ENCODE measurements around the gene DCDC2C.

Gene DCDC2C

DNA sequence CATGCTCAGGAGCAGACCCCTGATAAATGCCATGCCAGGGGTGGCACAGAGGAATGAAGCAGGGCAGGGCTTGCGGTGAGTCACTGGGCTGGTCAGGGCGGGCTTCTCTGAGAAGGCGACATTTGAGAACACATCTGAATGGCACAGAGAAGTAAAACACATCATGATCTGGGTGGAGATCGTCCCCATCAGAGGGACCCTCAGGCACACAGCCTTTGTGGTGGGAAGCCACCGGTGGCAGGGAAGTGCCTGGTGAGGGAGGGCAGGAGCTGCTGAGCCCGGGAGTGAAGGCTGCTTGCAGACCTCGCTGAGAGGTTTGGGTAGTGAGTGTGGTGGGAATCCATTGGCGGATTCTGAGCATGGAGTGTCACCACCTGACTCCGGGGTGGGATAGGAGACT is 44.5 kb downstream of the DCDC2C start:
- no peak for DNase-seq

DNA sequence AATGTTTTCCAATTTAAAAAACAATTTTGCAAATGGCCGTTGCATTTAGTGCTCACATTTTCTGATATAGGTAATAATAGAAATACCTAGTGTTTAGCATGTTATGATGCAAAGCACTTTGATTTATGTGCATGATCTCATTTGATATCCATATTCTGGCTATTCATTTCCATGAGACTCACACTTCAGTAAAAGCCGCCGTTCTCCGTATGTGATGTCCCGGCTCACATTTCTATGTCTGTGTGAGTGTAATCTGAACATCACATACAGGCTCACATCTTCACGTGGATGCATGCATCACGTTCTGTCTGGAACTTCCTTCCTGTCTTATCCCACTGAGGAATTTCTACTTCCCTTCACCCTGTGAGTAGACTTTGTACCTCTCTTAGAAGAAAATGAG is 45.8 kb downstream of the DCDC2C start:
- DNase-seq: no peak

DNA sequence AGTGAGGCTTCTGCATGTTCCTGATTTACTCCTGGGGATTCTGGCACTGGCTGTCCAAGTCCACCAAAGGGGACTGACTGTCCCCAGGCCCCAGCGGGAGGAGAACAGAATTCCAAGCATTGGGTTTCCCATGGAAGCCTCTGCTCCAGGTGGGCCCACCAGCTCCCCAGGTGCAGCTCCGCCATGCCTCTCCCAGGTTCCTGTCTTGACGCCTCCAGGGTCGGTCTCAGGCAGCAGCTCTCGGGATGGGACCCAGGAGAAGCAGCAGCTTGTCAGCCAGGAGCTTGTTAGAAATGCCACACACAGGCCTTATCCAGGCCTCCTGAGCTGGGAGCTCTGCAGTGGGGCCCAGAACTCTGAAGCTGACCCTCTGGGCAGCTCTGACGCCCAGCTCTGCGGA is 47.9 kb downstream of the DCDC2C start:
- no peak for DNase-seq

DNA sequence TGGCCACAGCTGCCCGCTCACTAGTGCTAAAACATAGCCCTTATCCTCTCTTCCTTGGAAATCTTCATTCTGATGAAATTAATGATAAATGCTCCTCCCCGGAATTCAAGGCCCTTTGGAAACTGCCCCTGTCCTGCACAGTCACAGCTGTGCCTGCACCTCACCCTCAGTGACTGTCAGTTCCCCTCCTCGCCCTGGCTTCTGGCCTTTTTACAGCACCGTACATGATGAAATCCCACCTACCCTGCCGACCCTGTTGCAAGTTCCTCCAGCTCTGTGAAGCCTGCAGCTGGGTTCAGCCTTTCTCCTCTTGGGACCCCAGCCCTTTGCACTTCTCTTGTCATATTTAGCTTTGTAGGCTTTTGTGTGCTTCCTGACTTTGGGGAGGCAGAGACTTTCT is 48.4 kb downstream of the DCDC2C start:
- no peak for DNase-seq

DNA sequence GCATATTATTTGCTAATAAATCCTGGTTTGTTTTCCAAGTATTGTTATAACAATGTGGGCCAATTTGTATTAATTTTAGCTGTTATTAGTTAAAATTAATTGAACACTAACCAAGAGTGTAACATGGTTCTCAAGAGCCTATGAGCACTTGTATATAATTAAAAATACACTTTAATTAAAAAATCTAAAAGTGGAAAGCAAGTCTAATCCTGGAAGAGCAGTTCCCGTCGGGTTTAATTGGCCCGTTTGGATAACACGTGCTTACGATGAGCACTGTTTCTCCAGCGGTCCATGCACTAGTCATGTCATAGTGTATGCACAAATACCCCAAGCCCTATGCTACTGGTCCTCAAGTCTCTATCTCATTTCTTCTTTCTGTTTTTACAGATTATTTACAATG is 49.0 kb downstream of the DCDC2C start:
- no peak for DNase-seq

DNA sequence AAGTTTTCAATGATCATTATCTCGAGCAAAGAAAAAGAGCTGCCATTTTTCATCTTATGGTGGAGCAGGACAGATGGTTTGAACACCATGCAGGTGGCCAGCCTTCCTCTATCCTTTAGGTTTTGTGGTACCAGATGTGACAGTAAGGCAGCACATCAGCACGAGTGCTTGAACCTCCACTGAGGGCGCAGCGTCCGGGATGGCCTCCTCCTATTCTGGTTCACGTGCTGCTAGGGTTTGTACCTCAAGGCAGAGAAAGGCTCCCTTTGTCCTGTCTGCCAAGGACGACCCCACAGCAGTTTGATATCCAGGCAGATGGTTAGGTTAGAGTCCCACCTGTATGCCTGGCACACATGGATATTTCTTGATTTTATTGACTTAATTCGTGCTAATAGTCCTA is 50.2 kb downstream of the DCDC2C start:
- DNase-seq: no peak

DNA sequence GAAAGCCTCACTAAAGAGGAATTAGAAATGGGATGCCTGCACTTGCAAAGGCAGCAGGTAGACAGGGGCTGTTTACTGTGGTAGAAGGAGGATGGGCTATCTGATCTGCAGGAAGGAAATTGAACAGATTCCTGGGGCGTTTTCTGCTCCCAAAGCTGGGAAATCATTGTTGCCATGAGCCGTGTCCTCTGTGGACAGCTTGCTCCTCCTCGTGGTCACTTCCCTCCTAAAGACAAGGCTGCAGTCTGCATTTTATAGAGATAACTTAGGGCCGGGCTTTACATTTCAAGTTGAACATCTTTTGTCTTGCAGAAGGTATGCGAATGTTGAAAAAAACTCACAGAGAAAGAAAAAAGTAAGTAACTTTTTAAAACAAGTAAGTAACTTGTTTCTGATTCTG is 50.9 kb downstream of the DCDC2C start:
- no peak for DNase-seq

DNA sequence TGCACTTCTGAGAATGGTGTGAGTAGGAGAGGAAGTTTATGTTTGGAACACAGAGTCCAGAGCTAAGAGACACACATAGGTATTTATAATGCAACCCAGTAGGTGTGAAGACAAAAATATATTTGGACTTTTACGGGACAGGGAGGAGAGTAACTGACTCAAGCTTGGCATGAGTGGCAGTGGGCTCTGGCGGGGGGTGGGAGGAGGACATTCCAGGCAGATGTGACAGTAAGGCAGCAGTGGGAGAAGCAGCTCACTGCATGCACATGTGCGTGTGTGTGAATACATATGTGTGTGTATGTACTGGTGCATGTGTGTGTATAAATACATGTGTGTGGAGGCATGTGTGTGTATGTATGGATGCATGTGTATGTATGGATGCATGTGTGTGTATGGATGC is 51.4 kb downstream of the DCDC2C start:
- DNase-seq: no peak

DNA sequence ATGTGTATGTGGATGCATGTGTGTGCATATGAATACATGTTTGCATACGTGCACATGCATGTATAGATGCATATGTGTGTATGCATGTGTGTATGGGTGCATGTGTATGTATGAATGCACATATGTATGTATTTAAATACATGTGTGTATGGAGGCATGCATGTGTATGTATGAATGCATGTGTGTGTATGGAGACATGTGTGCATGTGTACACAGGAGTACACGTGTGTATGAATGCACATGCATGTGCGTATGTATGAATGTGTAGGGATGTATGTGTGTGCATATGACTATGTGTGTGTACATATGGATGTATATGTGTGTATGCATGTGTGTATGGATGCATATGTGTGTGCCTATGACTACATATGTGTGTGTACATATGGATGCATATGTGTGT is 51.9 kb downstream of the DCDC2C start:
- DNase-seq: no peak

DNA sequence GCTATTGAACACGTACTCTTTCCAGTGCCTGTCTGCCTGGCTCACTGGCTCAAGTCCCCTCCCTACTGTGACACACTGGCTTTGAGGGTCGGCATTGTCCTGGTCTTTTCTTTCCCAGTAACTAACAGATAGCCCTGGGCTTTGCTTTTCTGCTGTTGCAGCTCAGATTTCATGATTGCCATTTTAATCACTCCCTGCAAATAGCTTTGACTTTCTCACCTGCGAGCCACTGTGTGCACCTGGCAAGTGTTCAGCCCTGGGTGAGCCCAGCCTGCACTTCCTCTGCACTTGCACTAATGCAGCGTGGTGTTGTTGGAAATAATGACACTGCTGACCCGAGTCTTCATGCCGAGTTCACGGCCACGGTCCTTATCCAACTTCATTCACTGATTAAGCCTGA is 52.9 kb downstream of the DCDC2C start:
- DNase-seq: no peak

DNA sequence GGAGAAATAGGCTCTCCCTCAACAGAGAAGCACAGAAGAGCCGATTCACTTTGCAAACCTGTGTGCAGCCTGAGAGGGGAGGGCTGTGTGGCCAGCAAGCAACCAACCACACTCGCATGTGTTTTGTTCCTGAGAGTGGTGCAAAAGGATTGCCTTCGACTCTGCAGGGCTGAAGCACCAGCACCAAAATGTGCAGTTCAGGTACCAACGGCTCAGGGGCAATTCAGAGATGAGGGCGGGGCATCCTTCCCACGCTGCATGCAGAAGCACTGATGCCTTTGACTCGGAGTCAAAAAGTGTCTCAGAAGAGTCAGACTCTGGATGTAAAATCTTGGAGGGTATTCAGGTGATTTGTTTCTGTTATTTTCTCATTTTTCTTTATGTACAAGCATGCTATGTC is 55.5 kb downstream of the DCDC2C start:
- no peak for DNase-seq

DNA sequence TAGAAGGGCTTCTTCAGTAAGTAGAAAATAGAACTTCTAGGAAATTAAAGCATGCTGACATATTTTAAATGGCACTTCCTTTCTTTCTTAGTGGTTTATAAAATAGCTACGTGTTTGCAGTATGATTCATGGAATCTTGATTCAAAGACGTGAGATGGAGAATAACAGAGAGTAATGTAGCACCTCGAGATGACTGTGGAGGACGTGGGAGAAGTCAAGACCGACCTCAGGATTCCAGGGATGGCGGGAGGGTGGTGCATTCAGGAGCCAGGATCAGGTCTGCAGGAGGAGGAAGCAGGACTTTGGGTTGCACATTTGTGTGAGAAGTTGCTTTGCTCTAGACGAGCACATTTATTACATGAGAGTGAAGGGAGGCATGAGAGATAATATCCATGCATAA is 56.0 kb downstream of the DCDC2C start:
- no peak for DNase-seq

DNA sequence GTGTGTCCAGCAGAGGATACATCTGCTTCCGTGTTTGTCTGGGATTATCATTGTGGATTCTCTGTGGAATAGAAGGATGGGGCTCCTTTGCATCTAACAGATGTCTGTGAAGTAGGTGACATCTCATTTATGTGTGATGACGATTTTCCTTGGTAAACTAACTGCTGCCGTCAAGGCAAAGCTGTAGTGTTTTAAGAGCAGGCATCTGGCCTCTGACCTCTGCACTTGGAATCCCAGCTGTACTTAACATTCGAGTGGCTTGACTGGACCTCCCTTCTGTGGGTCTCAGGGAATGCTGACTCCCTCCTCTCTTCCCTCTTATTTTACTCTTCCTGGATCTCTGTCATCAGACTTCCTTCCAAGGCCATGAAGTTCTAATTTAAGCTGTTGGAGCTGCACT is 56.4 kb downstream of the DCDC2C start:
- no peak for DNase-seq

DNA sequence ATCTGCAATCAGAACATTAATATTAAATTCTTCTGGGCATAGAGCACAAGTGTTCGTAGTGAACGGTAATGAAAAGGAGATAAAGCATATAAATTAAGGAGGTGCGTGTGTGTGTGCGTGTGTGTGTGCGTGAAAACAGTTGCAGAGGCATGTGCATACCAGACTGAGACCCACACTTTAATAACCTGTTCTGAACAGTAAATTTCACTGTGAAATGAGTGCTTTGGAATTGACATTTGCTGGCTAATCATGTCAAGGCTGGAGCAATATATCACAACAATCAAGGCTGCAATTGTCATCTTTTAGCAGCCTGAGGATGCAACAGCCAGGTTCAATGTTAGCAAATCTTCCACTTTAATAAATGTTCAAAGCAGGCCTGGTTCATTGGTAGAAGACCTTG is 57.9 kb downstream of the DCDC2C start:
- no peak for DNase-seq

DNA sequence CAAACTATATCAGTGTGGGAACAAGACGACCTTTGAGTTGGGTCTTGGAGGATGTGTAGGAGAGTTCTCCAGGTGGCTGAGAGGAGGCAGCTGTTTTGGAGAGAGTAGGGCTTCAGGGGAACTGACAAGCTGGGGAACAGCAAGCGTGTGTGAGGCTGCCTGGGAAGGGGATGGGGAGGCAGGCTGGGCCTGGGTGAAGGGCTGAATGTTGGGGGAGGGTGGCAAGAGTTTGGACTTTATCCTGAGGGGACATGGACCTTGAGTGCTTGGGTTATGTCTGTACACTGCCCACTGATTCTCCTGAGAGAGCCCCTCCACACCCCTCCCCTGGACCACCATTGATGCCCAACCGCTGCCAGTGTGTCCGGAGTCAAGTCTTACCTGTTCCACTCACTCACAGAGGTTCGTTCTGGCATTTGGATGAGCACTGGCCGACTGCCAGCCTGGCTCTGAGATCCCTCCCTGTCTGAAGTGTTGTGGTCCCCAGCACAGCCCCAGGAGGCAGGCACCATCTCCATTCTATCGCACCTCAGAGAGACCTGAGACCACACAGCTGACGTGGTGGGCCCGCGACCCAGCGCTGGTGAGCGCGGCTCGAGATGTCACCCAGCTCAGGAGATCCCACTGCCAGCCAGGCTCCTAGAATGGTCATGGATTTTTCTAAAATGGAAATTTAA is 59.5 kb downstream of the DCDC2C start:
- DNase-seq: no peak

DNA sequence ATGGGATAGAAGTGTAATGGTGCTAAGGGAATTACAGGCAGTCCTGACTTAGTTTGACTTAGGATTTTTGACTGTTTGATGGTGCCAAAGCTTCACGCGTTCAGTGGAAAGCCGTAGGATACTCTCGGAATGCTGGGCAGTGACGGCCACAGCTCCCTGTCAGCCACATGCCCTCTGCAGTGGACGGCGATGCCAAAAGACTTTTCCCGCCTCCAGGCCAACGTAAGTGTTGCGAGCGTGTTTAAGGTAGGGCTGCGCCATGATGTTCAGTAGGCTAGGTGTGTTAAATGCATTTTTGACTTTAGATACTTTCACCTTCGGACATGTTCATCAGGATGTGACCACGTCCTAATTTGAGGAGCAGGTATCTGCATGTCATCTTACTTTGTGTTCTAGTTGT is 63.4 kb downstream of the DCDC2C start:
- no peak for DNase-seq

DNA sequence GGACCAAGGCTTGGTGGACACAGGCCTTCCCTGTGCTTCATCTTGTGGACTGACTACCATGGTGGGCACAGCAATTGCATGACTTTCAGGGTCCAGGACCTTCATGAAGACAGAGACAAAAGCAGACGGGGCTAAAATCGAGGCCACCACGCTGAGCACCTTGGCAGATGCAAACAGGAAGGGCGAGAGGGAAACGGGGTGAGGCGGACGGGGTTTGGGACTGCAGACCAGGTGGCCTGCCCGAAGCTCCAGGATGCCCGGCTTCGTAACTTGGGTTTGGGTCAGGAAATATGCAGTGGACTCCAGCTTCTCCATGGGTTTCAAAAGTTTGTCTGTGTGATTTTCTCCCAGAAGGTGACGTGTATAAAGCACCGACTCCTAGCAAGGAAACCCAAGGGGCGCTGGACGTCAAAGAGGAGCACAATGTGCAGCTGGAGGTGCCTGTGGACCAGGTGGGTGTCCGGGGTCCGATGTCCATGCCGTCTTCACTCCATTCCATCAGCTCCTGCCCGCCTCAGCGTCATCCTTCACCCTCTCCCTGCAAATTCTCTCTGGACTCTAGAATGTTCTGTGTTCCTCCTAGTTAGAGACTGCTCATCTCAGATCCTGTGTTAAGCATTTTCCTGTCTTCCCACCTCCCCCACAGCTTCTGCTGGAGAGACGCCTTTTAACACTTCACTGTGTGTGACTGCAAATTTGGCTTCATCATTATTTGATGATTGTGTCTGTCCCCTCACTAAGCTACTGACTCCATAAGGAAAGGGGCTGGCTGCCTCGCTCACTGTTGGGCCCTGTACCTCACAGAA is 65.8 kb downstream of the DCDC2C start:
- DNase-seq: no peak

DNA sequence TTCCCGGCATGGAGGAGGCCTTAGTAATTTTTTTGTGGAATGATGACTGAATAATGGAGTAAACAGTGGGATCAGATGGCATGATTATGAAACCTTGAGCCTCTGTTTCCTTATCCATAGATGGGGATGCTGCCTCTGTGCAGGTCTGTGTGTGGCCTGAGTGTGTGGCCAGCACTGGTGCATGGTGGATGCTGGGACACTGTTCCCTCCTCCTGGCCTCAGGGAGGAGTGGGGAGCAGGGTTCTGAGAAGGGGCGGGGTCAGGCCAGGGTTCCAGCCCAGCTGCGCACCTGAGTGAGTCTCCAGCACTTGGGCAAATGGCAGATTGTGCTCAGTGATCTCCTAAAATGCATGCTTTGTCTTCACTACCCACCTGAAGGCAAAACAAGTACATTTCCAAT is 66.4 kb downstream of the DCDC2C start:
- no peak for DNase-seq

DNA sequence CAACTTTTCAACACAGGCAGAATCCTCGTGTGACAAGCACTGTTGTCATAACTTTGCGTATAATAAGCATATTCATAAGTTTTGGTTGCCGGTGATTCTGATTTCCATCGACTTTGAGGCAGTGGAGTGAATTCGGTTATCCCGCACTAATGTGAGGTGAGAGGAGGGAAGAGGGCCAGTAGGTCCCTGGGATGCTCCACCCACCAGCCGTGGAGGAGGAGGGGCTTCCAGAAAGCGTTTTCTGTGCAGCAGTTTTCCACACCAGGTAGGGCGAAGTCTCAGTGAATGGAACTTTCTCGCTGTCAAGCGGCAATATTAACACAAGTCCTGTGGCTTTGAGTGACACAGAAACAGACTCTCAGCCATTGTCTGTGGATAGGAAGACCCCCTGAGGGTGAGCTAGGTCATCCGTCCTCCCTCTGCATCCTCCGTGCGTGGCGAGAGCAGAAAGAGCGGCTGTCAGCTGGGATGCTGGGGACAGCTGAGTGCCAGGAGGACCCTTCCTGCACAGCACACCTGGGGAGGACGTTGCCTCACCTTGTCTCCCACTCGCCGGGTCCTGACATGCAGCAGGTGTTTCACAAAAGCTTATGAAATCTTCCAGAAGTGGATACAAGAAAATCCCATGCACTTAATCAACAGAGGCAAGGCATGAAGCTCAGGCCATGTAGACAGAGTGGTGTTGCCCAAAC is 67.5 kb downstream of the DCDC2C start:
- DNase-seq: no peak

DNA sequence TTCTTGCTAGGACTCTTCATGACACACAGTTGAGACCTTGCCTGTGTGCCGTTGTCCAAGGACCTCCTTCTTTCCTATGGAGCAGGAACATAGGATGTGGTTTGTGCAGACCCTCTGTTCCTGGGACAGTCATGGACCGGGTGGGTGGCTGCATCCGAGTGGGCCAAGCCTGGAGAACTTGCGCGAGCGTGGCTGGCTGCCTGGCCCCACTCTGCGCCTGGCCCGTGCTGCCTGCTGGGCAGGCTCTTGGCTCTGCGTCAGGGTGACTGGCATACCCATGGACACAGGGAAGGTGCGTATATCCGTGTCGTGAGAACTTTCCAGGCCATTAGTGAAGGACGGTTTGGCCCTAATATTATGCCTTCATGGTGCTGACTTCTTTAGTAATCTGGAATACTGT is 68.2 kb downstream of the DCDC2C start:
- no peak for DNase-seq

DNA sequence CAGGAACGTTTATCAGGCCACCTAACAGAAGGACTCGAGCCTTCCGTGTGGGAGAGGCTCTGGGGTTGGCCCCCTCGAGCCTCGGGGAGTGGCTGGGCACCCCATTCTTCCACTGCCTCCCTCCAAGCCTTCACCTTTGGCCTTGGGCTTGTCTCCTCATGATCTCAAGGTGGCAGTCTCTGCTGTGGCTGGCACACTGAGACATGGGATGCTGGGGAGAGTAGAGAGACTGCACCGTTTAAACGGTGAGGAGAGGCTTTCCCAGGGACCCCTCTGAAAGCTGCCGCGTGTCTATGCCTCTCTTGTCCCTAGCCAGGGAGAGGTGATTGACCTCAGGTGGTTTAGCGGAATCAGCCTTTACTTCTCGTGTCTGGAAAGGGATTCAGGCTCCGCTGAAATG is 71.0 kb downstream of the DCDC2C start:
- no peak for DNase-seq

DNA sequence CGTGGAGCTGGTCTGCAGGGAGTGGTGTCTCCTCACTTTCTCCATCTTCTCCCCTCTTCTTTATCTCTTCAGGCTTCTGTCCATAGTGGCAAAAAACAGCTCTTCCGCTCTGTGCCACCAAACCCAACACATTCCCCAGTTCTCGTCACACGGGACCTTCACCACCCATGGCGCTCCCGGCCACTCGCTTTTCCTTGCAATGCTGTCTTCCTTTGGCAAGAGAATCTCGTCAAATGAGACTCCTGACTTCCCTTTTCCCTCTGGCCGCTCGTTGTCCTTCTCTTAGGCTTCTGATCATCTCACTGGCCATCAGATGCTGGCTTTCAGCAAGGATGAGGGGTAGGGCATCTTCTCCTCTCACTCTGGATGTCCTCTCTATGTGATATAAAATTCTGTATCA is 72.9 kb downstream of the DCDC2C start:
- no peak for DNase-seq

DNA sequence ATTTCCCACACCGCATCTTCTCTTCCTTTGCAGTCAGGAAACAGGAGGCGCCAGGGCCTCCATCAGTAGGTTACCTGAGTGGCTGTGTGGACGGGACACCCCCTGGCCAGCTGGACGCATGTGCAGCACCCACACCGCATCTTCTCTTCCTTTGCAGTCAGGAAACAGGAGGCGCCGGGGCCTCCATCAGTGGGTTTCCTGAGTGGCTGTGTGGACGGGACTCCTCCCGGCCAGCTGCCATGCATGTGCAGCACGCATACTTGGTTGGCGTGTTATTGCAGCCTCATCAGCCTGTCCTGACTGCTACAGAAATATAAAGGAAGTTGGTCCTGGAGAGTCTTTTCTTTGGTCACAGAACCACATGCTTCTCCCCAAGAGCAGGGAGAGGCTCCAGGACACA is 74.6 kb downstream of the DCDC2C start:
- DNase-seq: no peak

DNA sequence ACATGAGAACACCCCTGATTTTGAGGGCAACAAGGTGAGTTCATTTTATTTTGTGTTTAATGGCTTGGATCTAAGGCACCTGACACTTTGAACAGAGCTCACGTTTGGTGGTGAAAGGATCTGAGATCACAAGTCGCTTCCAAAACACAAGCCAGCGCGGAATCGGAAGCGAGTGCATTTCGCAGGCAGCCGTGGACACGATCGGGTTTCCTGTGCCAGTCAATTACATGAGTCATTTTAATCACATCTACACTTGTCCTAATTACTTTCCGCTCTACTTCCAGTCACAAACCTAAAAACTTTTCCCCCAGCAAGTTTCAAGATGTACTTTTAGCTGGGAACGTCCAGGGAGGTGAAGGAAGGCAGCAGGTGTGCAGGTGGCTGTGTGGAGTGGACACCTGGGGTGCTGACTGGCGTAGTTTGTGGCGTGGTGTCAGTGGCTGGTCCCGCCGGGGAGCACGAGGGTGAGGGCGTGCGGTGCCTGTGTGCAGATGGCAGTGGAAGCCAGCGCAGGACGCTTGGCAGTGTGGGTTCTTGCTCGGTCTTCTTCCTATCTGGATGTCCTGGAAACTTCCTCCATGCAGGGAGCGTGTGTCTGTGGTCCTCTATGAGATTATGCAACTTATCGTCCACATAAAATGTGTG is 75.6 kb downstream of the DCDC2C start:
- no peak for DNase-seq

Measured in activated effector memory CD4-positive, alpha-beta T cell treated with Interleukin-2 at 50 U/mL for 16 hours (primary cell).